Measurements from ENCODE around the gene SIPA1. TPM values are rescaled to one million over a fixed set of nuclear protein-coding genes. Genes with fewer than 3 reads are reported as not detected.
A peak's percentile ranks its signal among the peaks of the same experiment; 100 is the strongest.

The SIPA1 gene
- total and polyA plus RNA-seq, 2 of the 13 experiments (the other 11 are each of a cell fraction or from before 2014, with no cell fraction given), result 5.8 to 7.7 TPM

DNA sequence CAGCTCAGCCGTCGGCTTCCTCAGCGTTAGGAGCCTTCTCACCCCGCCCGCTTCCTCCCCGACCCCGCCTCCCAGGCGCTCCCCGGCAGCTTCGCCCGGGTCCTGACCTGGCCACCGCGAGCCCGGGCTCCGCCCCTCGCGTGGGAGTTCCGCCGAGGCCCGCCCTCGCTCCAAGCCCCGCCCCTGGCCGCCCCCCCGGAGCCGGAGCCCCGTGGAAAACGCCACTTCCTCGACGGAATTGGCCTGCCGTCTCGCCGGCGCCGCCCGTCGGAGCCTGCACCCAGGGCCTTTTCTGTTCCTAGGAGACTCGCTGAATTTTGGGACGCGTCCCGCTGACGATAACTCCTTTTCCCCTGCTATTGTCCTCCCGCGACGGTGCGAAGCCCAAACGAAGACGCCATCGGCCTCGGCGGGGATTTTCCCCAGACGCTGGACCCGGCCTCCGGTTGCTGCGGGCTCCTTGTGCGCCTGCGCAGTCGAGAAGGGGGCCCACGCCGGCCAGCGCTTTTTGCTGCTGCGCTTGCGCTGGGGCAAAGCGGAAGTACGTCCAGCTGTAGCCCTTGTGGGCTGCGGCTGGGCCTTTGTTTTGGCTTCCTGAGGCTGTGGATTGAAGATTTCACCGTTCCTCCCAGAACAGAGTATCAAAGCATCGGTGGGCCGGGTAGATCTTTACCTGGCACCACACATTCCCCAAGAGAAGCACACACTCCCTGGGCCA, 14.8 kb downstream of the SIPA1 start (continued):
- TF ChIP-seq, protein P1, sequence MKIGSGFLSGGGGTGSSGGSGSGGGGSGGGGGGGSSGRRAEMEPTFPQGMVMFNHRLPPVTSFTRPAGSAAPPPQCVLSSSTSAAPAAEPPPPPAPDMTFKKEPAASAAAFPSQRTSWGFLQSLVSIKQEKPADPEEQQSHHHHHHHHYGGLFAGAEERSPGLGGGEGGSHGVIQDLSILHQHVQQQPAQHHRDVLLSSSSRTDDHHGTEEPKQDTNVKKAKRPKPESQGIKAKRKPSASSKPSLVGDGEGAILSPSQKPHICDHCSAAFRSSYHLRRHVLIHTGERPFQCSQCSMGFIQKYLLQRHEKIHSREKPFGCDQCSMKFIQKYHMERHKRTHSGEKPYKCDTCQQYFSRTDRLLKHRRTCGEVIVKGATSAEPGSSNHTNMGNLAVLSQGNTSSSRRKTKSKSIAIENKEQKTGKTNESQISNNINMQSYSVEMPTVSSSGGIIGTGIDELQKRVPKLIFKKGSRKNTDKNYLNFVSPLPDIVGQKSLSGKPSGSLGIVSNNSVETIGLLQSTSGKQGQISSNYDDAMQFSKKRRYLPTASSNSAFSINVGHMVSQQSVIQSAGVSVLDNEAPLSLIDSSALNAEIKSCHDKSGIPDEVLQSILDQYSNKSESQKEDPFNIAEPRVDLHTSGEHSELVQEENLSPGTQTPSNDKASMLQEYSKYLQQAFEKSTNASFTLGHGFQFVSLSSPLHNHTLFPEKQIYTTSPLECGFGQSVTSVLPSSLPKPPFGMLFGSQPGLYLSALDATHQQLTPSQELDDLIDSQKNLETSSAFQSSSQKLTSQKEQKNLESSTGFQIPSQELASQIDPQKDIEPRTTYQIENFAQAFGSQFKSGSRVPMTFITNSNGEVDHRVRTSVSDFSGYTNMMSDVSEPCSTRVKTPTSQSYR (CRISPR knock-in tag; IDR thresholded peaks at IDR 0.05; ENCODE audit: borderline replicate concordance), result no peak
- TF ChIP-seq ZNF296 (CRISPR knock-in tag; conservative IDR thresholded peaks at IDR 0.05), result no peak
- no peak for TF ChIP-seq ZNF251 (CRISPR knock-in tag; IDR thresholded peaks at IDR 0.05)
- TF ChIP-seq MED13 (CRISPR knock-in tag; IDR thresholded peaks at IDR 0.05), result 0 out of 2 replicates have a peak, but pooled peaks have one; percentile 18
- TF ChIP-seq, protein P2, sequence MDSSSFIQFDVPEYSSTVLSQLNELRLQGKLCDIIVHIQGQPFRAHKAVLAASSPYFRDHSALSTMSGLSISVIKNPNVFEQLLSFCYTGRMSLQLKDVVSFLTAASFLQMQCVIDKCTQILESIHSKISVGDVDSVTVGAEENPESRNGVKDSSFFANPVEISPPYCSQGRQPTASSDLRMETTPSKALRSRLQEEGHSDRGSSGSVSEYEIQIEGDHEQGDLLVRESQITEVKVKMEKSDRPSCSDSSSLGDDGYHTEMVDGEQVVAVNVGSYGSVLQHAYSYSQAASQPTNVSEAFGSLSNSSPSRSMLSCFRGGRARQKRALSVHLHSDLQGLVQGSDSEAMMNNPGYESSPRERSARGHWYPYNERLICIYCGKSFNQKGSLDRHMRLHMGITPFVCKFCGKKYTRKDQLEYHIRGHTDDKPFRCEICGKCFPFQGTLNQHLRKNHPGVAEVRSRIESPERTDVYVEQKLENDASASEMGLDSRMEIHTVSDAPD (CRISPR knock-in tag; IDR thresholded peaks at IDR 0.05), result no peak
- no peak for TF ChIP-seq NFE2L1 (CRISPR knock-in tag; IDR thresholded peaks at IDR 0.05; ENCODE audit: borderline replicate concordance)
- no peak; the same call in 1 of the 2 replicates for TF ChIP-seq PPARG (CRISPR knock-in tag; conservative IDR thresholded peaks at IDR 0.05)
- TF ChIP-seq HNRNPLL (IDR thresholded peaks at IDR 0.05; ENCODE audit: low read depth, low read length, poor library complexity, severe bottlenecking), result peak; percentile 87
- no peak for TF ChIP-seq ZNF562 (CRISPR knock-in tag; IDR thresholded peaks at IDR 0.05; ENCODE audit: borderline replicate concordance)
- no peak for TF ChIP-seq FOXP1 (IDR thresholded peaks at IDR 0.05)
- no peak for TF ChIP-seq FOXP1 (CRISPR knock-in tag; IDR thresholded peaks at IDR 0.05)
- TF ChIP-seq HNRNPUL1 (IDR thresholded peaks at IDR 0.05; ENCODE audit: low read depth, low read length), result no peak
- no peak for TF ChIP-seq ZNF484 (CRISPR knock-in tag; IDR thresholded peaks at IDR 0.05; ENCODE audit: borderline replicate concordance, low read depth)
- TF ChIP-seq ZNF569 (CRISPR knock-in tag; IDR thresholded peaks at IDR 0.05; ENCODE audit: borderline replicate concordance), result no peak
- TF ChIP-seq, protein P3, sequence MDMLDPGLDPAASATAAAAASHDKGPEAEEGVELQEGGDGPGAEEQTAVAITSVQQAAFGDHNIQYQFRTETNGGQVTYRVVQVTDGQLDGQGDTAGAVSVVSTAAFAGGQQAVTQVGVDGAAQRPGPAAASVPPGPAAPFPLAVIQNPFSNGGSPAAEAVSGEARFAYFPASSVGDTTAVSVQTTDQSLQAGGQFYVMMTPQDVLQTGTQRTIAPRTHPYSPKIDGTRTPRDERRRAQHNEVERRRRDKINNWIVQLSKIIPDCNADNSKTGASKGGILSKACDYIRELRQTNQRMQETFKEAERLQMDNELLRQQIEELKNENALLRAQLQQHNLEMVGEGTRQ (IDR thresholded peaks at IDR 0.05; ENCODE audit: low read depth, low read length), result no peak
- TF ChIP-seq, protein P3 (CRISPR knock-in tag; IDR thresholded peaks at IDR 0.05; ENCODE audit: borderline replicate concordance), result no peak
- TF ChIP-seq ZNF563 (CRISPR knock-in tag; IDR thresholded peaks at IDR 0.05), result no peak
- TF ChIP-seq NKX3-1 (CRISPR knock-in tag; IDR thresholded peaks at IDR 0.05), result peak; percentile 77; the same call in 1 of the 2 replicates
- TF ChIP-seq, protein P4, sequence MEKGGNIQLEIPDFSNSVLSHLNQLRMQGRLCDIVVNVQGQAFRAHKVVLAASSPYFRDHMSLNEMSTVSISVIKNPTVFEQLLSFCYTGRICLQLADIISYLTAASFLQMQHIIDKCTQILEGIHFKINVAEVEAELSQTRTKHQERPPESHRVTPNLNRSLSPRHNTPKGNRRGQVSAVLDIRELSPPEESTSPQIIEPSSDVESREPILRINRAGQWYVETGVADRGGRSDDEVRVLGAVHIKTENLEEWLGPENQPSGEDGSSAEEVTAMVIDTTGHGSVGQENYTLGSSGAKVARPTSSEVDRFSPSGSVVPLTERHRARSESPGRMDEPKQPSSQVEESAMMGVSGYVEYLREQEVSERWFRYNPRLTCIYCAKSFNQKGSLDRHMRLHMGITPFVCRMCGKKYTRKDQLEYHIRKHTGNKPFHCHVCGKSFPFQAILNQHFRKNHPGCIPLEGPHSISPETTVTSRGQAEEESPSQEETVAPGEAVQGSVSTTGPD (CRISPR knock-in tag; IDR thresholded peaks at IDR 0.05), result no peak
- peak; percentile 78; the same call in 1 of the 2 replicates for TF ChIP-seq ZSCAN21 (CRISPR knock-in tag; IDR thresholded peaks at IDR 0.05; ENCODE audit: borderline replicate concordance)
- no peak; a peak in 1 of 4 replicates for TF ChIP-seq KLF16 (CRISPR knock-in tag; IDR thresholded peaks at IDR 0.05)
- TF ChIP-seq REL (CRISPR knock-in tag; conservative IDR thresholded peaks at IDR 0.05), result no peak
- TF ChIP-seq ZNF33A (CRISPR knock-in tag; IDR thresholded peaks at IDR 0.05; ENCODE audit: borderline replicate concordance), result no peak
